Esophagus muscularis mucosa (tissue), 2 donors: Measurements from ENCODE around the gene SLC40A1.

ENCODE experiments used
- POLR2A ChIP-seq: fragments of 450-650 bp; IDR thresholded peaks from one replicate; pipeline ENCODE4 v1.6.1; 2017; ENCODE audit warnings: antibody characterized with exemption, moderate library complexity, mild to moderate bottlenecking, low read depth
- POLR2AphosphoS5 ChIP-seq, 2 donors: sonication (generic); formaldehyde crosslinking; IDR thresholded peaks; one replicate each; pipeline ENCODE4 v1.6.1; 2017; ENCODE audit warnings: antibody characterized with exemption in 2 of 2

GRCh38 chr2:189613077-189613636 lies 32.6 kb upstream of the SLC40A1 start:
- TF ChIP-seq POLR2A: no peak
- no peak for TF ChIP-seq POLR2AphosphoS5 (IDR thresholded peaks at IDR 0.05)
